GM21423 (cell line): ENCODE results near the gene CROCC.
A peak's percentile ranks its signal among the peaks of the same experiment; 100 is the strongest.
"Not testable (repeated sequence)": the region's sequence is repeated elsewhere in the genome, so short reads cannot be mapped to it uniquely, and the experiment has no call there.

Source experiments
- ATAC-seq: cut with Tn5 transposase; IDR thresholded peaks from one replicate; pipeline ENCODE4 v1.9.1; 2021; ENCODE audit warnings: mild to moderate bottlenecking, moderate library complexity; ENCODE audit not compliant: unreplicated experiment

CROCC gene

GRCh38 chr1:16936580-16936979, 14.8 kb downstream of the CROCC start:
- ATAC-seq, result not testable (repeated sequence)

- no peak for ATAC-seq
Observed at GRCh38 chr1:16938351-16939321, 16.9 kb downstream of the CROCC start.

GRCh38 chr1:16939386-16940180, 17.9 kb downstream of the CROCC start:
- not testable (repeated sequence) for ATAC-seq

DNA sequence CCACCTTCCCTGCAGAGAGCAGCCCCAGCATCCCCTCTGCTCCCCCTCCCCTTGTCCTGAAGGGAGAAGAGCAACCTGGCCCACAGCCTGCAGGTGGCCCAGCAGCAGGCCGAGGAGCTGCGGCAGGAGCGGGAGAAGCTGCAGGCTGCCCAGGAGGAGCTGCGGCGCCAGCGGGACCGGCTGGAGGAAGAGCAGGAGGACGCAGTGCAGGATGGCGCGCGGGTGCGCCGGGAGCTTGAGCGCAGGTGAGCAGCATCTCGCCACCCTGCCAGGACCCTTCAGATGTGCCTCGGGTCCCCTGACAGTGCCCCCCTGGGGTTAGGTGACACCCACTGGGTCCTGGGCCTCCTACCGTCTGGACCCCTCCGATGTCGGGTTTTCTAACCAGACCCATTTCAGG, 22.3 kb downstream of the CROCC start:
- no peak for ATAC-seq

- not testable (repeated sequence) for ATAC-seq
Observed at GRCh38 chr1:16945512-16945911, 23.8 kb downstream of the CROCC start.

DNA sequence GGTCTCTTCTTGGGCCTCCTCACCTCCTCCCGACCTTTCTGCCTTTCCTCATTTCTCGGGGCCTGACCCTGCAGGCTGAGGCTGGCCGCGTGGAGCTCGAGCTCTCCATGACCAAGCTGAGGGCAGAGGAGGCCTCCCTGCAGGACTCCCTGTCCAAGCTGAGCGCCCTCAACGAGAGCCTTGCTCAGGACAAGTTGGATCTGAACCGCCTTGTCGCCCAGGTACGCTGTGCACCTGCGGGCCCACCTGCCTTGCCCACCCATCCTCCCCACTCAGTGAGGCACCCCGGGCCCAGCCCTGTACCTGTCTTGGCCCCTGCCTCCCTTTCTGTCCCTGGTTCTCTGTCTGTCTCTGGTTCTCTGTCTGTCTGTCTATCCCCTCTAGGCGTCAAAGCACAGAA, 24.5 kb downstream of the CROCC start:
- ATAC-seq, result not testable (repeated sequence)

DNA sequence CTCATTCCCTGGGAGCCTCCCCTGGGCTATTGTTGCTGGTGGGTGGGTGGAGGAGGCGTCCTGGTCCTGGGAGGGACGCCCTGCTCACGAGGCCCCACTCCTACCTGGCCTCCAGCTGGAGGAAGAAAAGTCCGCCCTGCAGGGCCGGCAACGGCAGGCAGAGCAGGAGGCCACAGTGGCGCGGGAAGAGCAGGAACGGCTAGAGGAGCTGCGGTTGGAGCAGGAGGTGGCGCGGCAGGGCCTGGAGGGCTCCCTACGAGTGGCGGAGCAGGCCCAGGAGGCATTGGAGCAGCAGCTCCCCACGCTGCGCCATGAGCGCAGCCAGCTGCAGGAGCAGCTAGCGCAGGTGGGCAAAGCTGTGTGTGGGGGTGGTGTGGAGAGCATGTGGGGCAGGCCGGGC, 24.9 kb downstream of the CROCC start:
- no peak for ATAC-seq

GRCh38 chr1:16948282-16948891, 26.7 kb downstream of the CROCC start:
- not testable (repeated sequence) for ATAC-seq

DNA sequence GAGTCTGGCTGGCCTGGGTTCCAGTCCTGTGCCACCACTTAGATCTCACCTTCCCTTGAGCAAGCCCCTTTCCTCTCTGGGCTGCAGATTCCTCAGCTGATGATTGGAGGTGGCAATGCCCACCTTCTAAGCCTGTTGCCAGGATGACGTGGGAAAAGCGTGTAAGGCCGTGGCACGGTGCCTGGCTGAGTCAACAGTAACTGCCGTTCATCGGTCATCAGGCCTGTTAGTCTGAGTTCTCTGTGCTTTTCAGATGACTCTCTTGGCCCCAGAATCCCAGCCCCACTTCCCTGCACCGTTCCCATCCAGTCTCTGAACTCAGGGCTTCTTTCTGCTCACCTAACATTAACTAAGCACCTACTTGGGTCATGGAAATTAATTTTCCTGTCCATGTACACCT, 27.3 kb downstream of the CROCC start:
- not testable (repeated sequence) for ATAC-seq

DNA sequence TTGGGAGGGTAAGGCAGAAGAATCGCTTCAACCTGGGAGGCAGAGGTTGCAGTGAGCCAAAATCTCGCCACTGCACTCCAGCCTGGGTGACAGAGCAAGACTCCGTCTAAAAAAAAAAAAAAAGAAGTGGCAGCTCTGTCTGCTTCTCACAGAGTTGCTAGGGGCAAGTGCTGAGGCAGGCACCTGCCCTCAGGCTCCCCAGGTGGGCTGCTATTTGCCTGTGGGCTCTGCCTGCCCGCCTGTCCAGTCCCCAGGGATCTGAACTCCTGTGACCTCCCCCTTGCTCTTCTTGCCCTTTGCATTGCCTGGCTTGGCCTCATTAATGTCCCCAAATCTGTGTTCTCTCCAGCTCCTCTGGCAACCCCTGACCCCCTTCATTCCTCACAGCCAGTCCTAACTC, 30.6 kb downstream of the CROCC start:
- ATAC-seq, result not testable (repeated sequence)

GRCh38 chr1:16954579-16954978, 32.8 kb downstream of the CROCC start:
- no peak for ATAC-seq

DNA sequence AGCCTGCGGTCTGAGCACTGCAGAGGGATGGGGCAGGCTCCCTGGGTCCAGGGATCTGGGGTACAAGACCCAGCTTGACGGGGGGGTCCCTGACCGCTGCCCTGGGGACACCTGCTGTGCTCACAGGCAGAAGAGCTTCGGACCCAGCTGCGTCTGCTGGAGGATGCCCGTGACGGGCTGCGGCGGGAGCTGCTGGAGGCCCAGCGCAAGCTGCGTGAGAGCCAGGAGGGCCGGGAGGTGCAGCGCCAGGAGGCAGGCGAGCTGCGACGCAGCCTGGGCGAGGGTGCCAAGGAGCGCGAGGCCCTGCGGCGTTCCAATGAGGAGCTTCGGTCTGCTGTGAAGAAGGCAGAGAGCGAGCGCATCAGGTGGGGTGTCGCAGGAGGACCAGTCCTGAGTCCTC, 33.5 kb downstream of the CROCC start:
- no peak for ATAC-seq

GRCh38 chr1:16956775-16957174, 35.0 kb downstream of the CROCC start:
- ATAC-seq, result no peak

GRCh38 chr1:16957731-16958130, 36.0 kb downstream of the CROCC start:
- no peak for ATAC-seq

- no peak for ATAC-seq
Observed at GRCh38 chr1:16958475-16958874, 36.7 kb downstream of the CROCC start.

GRCh38 chr1:16960560-16961296, 39.0 kb downstream of the CROCC start:
- peak; percentile 71 for ATAC-seq

GRCh38 chr1:16961297-16962133, 39.8 kb downstream of the CROCC start:
- ATAC-seq, result no peak

DNA sequence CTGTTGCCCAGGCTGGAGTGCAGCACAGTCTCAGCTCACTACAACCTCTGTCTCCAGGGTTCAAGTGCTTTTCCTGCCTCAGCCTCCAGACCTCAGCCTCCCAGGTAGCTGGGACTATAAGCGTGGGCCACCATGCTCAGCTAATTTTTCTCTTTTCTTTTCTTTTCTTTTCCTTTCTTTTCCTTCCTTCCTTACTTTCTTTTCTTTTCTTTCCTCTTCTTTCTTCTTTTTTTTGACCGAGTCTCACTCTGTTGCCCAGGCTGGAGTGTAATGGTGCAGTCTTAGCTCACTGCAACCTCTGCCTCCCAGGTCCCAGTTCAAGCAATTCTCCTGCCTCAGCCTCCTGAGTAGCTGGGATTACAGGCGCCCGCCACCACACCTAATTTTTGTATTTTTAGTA, 42.4 kb downstream of the CROCC start:
- not testable (repeated sequence) for ATAC-seq

- ATAC-seq, result no peak
Observed at GRCh38 chr1:16965486-16966067, 43.8 kb downstream of the CROCC start.
